HG03025 (cell line): ENCODE measurements around the gene ROR1.

ENCODE experiments used
- ATAC-seq: cut with Tn5 transposase; IDR thresholded peaks from one replicate; pipeline ENCODE4 v1.9.1; 2021; ENCODE audit warnings: mild to moderate bottlenecking, moderate library complexity; ENCODE audit not compliant: unreplicated experiment, low FRiP score

The ROR1 gene

DNA sequence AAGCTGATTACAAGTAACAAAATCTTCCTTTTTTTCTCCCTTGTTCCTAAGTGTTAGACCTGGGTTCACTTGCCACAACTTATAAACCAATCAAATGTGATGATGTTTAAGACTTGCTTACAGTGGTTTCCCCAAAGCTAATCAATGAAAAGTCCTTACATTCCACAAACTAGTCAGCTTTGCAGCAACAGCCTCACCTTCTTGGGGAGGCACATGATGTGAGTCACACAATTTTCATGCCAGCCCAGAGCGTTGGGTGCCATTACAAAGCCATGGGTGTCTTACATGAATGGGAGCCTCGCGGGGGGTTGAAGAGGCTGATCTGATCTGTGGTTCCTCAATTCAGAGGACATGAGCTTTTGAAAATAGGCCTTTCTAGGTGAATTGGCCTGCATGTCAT lies 338.0 kb downstream of the ROR1 start:
- ATAC-seq, result no peak

DNA sequence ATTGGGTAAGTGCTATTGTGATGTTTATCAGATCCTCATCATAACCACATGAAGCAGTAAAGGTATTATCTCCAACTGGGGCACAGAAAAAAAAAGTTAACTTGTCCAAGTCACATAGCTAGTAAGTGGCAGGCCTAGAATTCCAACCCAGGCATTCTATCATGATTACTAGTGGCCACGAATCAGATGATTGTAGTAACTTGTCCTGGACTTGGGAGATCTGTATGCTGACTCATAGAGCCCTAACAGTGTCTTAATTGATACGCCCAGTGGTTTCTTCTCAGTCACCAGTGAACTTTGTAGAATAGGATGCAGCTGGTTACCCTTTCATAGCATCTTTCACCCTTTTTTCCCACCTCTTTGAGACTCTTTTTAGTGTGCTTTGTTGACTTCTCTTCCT lies 338.5 kb downstream of the ROR1 start:
- no peak for ATAC-seq

DNA sequence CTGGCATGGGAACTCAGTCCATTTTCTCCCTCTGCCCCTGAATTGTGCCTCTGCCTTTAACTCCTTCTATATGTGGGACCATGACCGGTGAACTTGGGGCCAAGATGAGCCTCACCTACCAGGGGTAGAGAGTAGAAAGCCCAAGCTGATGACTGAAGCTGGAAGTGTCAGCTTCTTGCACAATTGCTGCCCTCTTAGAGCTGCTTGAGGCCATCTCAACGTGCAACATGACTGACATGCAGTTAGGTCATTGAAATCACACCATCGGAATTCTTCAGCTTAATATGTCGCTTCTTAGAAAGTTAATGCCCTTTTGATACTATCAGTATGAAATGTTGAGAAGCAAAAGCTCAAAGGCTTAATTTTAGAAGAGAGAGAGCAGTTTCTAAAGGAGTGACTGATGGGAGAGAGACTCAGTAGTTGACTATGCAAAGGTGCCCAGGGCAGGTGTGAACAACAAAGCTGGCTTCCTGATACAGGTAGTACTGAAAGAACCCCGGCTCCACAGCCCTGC lies 340.3 kb downstream of the ROR1 start:
- no peak for ATAC-seq

DNA sequence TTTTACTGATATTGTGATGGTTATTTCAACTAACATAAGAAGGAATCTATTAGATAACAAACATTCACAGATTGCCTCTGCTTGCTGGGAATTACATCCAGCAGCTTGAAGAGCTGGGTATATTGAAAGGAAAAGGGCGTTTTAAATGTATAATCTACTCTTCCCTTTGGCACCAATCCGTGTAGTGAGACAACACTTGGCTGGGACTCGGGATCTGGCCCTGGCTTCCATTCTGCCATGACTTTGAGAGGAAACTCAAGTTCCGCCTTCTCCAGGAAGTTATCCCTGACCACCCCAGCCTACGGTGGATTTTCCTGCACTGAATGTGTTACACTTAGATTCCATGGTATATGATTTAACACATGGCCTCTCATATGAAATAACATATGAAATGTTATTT lies 342.7 kb downstream of the ROR1 start:
- no peak for ATAC-seq

DNA sequence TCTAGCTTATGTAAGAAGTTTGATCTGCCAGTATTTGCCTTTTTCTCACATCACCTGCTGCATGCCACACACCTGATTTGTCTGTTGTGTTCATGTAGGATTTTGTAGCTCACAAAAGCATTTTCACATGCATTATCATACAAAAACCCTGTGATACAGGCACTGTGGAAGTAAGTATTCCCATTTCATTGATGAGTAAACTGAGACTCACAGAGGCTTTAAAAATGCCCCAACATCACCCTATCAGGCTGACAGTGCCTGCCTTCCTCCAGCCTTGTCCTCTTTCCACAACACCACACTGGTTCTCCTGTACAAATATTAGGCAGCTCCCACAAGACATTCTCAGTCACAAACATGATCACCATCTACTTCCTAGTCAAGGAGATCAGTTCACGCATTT lies 343.7 kb downstream of the ROR1 start:
- no peak for ATAC-seq

DNA sequence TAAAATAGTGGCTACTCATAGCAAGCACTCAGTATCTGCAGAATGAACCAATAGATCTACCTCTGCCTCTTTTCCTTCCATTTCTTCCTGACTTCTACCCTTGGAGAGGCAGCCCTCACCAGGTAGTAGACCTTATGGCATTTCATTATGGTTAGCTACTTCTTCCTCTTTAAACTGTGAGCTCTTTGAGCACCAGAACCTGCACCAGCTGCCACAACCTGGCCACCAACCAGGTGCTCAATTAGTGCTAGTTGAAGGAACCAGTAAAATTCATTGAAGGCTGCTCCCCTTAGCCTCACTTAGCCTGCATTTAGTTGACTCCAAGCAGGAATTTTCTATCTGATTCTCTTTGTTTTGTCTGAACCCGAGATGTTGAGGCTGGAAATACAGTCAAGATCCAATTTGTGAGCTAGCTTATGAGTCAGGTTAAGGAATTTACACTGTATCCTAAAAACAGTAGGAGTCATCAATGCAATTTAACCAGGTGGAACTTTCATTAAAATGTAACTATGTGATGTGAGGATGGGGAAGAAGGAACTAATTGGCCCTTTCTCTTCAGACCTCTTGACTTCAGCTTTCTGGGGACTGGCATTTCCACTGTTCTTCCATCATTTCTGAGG lies 348.1 kb downstream of the ROR1 start:
- ATAC-seq, result no peak

DNA sequence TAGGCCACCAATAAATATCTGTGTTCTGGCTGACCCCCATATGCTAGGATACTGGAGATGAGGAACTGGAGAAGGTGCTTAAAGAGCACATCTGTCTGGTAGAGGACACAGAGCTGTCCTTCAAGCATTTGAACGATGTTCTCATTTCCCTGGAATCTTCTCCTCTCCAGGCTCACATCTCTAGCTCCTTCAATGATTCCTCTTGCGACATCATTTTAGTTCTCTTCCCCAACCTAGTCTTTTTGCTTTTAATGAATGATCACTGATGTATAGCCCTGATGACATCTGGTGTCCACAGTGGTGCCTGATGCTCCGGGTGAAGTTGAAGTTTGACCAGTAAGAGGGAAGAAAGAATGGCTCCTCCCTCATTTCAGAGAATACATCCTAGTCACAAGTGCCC lies 348.8 kb downstream of the ROR1 start:
- ATAC-seq, result no peak

DNA sequence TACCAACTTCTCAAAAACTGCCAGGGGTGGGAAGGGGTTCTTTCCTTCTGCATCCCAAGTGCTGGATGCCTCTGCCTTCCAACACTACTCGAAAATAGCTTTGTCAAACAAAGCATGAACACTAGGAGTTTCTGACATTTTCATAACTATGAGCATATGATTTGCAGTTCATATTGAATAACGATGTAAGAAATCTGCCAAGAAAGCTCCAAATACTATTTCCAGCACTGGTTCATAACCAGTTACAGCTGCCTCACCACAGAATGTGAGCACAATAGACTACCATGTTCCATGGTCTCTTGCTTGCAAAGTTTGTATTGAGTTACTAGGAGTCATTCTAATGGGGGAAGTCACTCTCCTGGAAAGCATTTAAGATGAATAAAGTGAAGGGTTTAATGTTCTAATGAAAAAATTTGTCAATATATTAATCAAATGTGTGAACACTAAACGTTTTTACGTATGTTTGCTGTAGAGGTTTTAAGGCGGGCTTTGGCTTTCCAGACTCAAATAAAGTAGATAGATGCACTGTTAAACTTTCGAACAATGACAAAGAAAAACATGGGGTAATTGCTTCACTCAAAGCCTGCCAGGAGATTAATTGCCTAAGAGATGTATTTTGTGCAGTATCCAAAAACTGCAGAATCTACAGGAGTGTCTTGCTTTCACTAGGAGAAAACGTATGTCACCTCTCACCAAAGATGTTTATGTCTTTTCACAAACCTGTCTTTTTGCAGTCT lies 351.1 kb downstream of the ROR1 start:
- ATAC-seq, result no peak

DNA sequence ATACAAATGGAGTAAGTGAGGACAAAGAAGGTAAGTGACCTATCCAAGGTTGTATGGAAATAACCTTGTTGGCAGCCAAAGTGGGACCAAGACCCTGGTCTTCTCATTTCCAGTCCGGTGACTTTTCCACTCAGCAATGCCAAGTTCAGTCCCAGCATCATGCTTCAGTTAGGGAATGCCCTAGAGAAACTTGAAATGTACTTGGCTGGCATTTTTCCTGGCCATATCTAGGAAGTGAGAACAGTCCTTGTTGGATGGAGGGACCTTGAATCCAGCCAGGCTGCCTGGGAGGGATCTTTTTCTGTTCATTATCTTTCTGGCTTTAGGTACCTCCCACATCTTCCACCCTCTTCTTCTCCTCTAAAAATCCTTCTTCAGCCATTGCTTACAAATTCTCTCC lies 352.8 kb downstream of the ROR1 start:
- ATAC-seq, result no peak

DNA sequence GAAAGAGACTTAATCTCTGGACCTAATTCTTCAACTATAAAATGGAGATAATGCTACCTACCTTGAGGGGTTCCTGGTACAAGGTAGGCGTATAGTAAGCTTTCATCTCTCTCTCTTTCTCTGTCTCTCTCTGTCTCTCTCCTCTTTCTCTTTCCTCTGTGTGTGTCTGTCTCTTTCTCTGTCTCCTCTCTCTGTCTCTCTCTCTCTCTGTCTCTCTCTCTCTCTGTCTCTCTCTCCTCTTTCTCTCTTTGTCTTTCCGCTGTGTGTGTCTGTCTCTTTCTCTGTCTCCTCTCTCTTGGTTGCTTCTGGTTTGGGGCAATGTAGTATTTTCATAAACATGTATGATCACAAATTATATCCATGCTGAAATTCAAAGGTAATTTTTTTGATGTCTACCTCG lies 353.5 kb downstream of the ROR1 start:
- ATAC-seq, result no peak

DNA sequence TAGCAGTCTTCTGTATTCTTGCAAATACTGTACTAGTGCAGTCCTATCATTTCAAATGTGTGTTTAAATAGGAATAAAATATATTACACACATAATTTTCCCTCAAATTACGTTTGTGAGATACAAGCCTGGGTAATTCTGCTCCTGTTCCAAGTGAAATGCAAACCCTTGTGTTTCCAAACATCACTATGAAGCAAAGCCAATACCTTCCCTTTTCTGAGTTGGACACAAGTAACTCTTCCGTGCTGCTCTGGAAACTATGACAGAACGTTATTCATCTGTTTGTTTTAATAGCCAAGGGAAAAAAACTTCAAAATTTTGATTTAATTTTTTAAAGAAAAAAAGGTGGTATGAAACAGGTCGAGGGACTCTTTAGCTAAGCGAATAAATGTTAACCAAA lies 355.9 kb downstream of the ROR1 start:
- ATAC-seq, result no peak

DNA sequence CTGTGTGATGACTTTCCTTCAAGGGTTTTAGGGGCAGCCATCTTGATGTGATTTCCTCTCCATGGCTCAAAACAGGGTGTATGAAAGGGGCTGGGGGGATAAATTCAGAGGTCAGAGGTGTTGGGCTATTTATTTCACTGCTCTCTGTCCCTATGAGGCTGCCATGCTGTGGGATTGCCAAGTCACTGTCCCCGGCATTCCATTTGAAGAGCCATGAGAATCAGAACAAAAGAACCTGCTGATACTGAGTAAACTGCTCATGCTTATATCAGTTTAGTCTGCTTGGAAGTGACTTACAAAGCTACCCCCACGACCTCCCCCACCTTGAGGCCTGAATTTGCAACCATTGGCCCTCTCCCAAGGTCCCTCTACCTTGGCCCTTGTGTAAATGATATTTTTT lies 357.3 kb downstream of the ROR1 start:
- no peak for ATAC-seq

DNA sequence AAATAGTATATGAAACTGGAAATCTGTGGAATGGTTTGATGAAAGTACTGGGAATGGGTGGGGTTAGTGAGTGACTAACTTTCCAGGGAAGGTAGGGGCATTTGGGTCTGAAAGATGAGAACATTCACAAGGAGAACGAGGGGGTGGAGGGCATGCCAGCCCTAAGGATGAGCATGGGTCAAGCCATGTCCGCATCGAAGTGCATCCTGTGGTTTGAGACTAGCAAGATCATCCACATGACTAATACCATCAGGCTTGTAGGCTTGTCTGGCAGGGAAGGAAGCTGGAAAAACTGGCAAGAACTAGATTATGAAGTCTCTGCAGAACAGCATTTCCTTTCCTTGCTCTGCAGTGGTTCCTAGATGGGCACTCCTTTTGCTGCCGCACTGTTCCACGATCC lies 359.2 kb downstream of the ROR1 start:
- no peak for ATAC-seq

DNA sequence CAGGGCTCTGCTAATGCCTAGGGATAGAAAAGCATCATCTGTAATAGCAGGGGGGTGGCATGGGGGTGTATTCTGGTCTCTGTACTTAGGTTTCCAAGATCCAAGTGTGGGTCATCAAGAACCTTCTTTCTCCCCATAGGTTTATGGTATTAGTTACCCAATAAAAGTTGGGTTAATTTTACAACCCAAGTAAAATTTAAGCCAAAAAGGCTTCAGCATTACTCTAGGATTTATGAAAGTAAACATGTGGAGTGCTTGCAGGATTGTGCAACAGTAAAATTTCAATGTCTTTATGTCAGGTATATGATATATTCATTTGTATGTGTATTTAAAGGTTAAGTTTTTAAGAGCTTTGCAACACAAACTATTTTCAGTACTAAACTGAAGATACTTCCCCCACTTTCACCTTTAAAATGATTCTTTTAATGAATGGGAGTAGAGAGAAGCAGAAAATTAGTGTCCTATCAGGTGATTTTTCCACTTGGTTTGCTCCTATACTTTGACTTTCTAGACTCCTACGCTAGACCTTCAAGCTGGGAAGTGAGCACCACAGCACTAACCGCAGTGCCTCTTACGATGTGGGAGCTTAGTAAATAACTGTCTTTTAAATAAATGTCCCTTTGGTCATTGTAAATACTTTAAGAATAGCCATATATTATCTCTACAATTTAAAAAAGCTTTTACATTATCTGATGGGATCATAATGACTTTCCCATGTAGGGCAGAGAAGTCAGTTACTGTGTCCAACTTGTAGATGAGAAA lies 361.8 kb downstream of the ROR1 start:
- no peak for ATAC-seq

DNA sequence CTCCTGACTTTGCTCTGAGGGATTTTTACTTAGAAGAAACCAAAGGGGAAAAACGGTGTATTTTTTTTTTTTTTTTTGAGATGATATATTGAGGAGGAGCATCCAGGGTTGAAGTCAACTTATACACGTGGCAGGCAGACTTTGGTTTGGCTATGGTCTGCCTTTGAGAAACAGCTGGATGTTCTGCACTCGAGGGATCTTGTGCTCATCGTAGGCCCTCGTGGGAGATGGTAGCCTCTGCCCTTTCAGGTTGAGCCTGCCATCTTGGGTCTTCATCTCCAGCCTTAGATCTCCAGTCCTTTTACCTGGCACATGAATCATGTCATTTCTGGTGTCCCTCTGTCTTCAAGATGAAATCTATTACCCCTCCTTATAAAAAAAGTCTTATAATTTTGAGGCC lies 362.5 kb downstream of the ROR1 start:
- ATAC-seq, result no peak

DNA sequence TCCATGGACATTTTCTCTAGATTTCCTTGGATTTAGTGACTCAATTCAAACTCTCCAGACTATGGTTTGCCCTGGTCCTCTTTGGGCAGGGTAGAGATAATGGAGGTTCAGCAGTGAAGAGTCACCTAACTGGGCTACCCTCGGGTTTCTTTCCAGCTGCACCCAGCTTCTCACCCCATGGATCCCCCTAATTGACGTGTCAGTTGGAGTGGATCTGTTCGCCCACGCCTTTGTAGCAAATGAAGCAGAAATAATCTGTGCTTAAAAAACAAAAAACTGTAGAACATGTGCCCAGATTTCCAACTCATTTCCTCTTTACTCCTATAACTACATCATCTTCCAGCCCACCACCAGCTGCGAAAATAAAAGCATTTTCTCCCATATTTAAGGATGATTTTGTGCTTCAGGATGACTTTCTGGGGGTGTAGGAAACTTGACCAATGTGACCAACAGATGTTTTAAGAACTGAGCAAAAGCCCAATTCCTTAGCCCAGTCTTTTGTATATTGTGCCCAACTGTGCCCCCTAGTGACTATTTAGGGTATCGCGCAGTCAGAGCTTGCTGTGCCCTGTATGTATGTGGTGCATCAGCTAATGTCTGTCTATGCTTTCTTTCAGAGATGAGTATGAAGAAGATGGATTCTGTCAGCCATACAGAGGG lies 363.1 kb downstream of the ROR1 start:
- peak; percentile 70 for ATAC-seq

DNA sequence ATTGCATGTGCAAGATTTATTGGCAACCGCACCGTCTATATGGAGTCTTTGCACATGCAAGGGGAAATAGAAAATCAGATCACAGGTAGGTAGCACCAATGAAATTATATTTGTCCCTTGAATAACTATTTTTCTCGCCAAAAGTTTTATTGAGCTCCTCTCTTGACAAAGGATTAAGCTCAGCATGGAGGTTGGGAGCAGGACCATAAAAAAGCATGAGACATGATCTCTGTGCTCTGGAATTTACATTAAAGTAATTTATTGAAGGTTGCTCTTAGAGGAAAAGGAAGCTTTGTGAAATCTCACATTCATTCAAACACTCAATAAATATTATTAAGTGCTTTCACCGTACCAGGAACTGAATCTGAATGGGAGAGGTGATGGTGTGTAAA lies 363.6 kb downstream of the ROR1 start:
- ATAC-seq, result no peak

DNA sequence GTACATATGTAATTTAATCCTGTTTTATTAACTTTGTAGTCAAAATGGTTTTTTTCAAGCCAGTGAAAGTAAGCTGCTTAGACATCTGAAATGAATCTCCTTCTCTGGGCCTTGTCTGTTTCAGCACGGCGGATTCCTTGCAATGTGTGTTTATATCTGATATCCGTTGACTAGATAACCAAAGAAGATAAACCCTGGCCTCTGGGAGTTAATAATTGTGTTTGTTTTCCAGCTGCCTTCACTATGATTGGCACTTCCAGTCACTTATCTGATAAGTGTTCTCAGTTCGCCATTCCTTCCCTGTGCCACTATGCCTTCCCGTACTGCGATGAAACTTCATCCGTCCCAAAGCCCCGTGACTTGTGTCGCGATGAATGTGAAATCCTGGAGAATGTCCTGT lies 366.1 kb downstream of the ROR1 start:
- no peak for ATAC-seq

DNA sequence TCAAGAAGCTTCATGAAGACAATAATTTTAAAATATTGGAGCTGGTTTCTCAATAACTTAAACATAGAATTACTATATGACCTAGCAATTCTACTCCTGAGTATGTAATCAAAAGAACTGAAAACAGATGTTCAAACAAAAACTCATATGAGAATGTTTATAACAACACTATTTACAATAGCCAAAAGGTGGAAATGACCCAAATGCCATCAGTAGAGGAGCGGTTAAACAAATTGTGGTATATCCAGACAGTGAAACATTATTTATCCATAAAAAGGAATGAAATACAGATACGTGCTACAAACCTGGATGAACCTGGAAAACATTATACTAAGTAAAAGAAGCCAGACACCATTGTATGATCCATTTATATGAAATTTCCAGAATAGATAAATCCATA lies 366.8 kb downstream of the ROR1 start:
- no peak for ATAC-seq

DNA sequence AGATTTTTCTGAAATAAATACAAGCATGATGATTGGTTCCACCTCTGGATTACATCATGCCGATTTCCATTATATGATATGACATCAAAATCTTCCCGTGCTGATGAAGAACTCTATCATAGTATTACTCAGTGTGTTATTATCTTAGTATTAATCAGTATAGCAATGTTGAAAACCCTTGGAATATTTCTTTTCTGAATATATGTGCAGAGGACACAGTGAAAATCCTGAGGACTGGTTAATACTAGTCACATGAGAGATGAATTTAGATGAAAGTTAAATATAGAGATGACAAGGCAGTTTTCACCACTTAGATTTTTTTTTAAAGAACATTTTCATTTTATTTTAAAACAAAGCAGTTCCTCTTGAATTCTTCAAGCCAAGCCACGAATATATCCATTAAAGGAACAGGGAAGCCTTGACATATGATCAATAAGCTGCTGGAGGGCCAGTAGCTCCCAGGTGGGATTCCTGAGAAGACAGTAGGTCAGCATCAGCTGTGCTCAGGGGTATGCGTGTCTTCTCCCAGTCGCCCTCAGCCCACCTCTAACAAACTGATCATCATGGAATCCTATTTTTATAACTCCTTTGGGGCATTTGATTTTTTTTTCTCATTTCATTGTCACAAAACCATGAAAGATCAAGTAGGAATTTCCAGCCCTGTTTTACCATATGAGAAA lies 373.4 kb downstream of the ROR1 start:
- ATAC-seq, result no peak

DNA sequence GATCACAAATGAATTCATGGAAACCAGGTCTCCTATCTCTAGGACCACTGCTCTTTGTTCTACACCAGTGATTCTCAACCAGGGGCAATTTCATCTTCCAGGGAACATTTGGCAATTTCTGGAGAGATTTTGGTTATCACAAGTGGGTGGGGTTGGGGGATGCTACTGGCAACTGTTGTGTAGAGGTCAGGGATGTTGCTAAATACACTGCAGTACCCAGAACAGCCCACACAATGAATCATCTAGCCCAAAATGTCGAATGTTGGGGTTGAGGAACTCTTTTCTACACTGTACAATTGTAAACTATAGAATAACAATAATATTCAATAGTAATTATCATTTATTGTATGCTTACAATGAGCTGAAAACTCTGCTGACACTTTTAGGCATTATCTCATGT lies 373.9 kb downstream of the ROR1 start:
- ATAC-seq, result no peak
